ENCODE measurements around the gene SNRPB2.
A peak's percentile ranks its signal among the peaks of the same experiment; 100 is the strongest.

SNRPB2 gene

DNA sequence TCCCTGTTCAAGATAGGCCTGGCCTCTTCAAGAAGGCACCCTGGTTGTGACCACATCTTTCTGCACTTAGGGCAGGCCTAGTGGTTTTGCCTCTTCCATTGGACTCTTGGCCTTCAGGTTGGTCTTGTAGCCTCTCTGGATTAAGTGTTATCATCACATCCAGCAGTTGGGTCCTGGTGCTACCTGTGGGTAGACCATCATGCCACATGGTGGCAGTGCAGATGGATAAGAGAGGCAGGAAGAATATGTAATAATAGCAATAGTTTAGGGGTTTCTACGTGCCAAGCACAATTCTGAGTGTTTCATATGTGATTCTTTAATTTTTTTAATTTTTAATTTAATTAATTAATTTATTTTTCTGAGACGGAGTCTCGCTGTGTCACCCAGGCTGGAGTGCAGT is 28.5 kb upstream of the SNRPB2 start:
- Histone ChIP-seq H3K9me2 (replicated peaks; ENCODE audit: low read depth, low read length) (no peaks in the 10 kb centered on the region), H3K4me1 (ENCODE audit: insufficient read depth, low read length, poor library complexity, severe bottlenecking) (no peaks in the 10 kb centered on the region), H3K36me3 (ENCODE audit: insufficient read depth, low read length) (no peaks in the 10 kb centered on the region), H3K27me3 (ENCODE audit: insufficient read depth, low read length, poor library complexity, severe bottlenecking) (no peaks in the 10 kb centered on the region), H3K4me2 (ENCODE audit: low read depth, low read length, poor library complexity, severe bottlenecking) (no peak overlapping the region), H3K4me3 (ENCODE audit: low read length, poor library complexity, severe bottlenecking) (no peak overlapping the region), H3K79me2 (ENCODE audit: insufficient read depth, low read length) (no peaks in the 10 kb centered on the region), H2AFZ (ENCODE audit: low read length) (no peak overlapping the region), H4K20me1 (ENCODE audit: insufficient read depth, low read length, poor library complexity, severe bottlenecking) (no peaks in the 10 kb centered on the region), H3K9me3 (ENCODE audit: insufficient read depth, low read depth, low read length) (peaks cover 3% of the 10 kb centered on the region; the same call in 1 of the 2 replicates), H3F3A (ENCODE audit: low read depth) (no peaks in the 10 kb centered on the region), H3K9ac (ENCODE audit: low read depth, low read length, poor library complexity, severe bottlenecking) (no peak overlapping the region)
- TF ChIP-seq, protein P1, sequence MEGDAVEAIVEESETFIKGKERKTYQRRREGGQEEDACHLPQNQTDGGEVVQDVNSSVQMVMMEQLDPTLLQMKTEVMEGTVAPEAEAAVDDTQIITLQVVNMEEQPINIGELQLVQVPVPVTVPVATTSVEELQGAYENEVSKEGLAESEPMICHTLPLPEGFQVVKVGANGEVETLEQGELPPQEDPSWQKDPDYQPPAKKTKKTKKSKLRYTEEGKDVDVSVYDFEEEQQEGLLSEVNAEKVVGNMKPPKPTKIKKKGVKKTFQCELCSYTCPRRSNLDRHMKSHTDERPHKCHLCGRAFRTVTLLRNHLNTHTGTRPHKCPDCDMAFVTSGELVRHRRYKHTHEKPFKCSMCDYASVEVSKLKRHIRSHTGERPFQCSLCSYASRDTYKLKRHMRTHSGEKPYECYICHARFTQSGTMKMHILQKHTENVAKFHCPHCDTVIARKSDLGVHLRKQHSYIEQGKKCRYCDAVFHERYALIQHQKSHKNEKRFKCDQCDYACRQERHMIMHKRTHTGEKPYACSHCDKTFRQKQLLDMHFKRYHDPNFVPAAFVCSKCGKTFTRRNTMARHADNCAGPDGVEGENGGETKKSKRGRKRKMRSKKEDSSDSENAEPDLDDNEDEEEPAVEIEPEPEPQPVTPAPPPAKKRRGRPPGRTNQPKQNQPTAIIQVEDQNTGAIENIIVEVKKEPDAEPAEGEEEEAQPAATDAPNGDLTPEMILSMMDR (conservative IDR thresholded peaks at IDR 0.05; ENCODE audit: low read length): peak; percentile 68
- TF ChIP-seq EZH2phosphoT487 (IDR thresholded peaks at IDR 0.05; ENCODE audit: borderline replicate concordance): no peak

DNA sequence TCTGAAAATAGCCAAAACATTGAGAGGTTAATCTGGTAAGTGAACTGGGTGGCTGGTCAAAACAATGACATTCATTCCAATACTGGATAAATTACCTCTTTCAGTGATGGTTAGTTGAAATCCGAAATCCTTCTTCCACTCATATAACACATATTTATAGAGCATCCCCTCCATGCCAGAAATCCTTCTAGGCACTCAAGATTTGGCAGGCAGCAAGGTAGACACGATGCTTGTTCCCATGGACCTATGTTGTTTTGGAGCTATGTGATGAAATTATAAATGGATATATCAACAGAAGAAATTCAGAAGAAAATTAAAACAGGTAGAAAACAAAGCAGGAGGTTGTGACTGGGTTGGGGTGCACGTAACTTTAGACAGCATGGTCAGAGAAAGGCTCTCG is 26.3 kb upstream of the SNRPB2 start:
- Histone ChIP-seq H3K4me3 (ENCODE audit: low read length, poor library complexity, severe bottlenecking) (no peak overlapping the region), H3K36me3 (ENCODE audit: insufficient read depth, low read length) (no peaks in the 10 kb centered on the region), H2AFZ (ENCODE audit: low read length) (no peak overlapping the region), H4K20me1 (ENCODE audit: insufficient read depth, low read length, poor library complexity, severe bottlenecking) (no peaks in the 10 kb centered on the region), H3K9ac (ENCODE audit: low read depth, low read length, poor library complexity, severe bottlenecking) (no peak overlapping the region), H3K4me2 (ENCODE audit: low read depth, low read length, poor library complexity, severe bottlenecking) (no peak overlapping the region), H3K9me3 (ENCODE audit: insufficient read depth, low read depth, low read length) (peaks cover 5% of the 10 kb centered on the region; the same call in 1 of the 2 replicates), H3F3A (ENCODE audit: low read depth) (peaks cover 4% of the 10 kb centered on the region), H3K4me1 (ENCODE audit: insufficient read depth, low read length, poor library complexity, severe bottlenecking) (peaks cover 8% of the 10 kb centered on the region), H3K27me3 (ENCODE audit: insufficient read depth, low read length, poor library complexity, severe bottlenecking) (no peaks in the 10 kb centered on the region), H3K79me2 (ENCODE audit: insufficient read depth, low read length) (no peaks in the 10 kb centered on the region), H3K9me2 (replicated peaks; ENCODE audit: low read depth, low read length) (no peaks in the 10 kb centered on the region)
- TF ChIP-seq, protein P1 (conservative IDR thresholded peaks at IDR 0.05; ENCODE audit: low read length): no peak
- no peak for TF ChIP-seq EZH2phosphoT487 (IDR thresholded peaks at IDR 0.05; ENCODE audit: borderline replicate concordance)

DNA sequence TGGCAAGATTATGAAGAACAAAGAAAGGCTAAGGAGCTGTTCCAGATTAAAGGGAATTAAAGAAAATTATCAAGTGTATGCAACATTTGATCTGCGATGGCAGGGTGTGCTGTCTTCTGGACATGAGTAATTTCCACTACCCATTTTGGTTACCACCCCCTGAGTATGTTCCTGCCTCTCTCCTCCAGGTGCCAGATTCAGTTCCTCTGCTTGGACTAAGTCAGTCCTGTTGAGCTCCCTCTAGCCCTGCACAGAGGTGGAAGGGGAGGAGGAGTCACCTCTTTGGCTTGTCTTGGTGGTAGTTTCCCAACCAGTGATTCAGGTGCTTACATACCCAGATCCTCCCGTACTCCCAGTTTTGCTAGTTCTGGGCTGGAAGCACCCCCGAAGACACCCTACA is 22.2 kb upstream of the SNRPB2 start:
- Histone ChIP-seq H3K4me2 (ENCODE audit: low read depth, low read length, poor library complexity, severe bottlenecking) (no peak overlapping the region), H3K36me3 (ENCODE audit: insufficient read depth, low read length) (no peaks in the 10 kb centered on the region), H3K9ac (ENCODE audit: low read depth, low read length, poor library complexity, severe bottlenecking) (no peak overlapping the region), H3F3A (ENCODE audit: low read depth) (peaks cover 4% of the 10 kb centered on the region), H3K27me3 (ENCODE audit: insufficient read depth, low read length, poor library complexity, severe bottlenecking) (peaks cover 25% of the 10 kb centered on the region), H3K79me2 (ENCODE audit: insufficient read depth, low read length) (no peaks in the 10 kb centered on the region), H3K9me3 (ENCODE audit: insufficient read depth, low read depth, low read length) (peaks cover 5% of the 10 kb centered on the region; the same call in 1 of the 2 replicates), H3K9me2 (replicated peaks; ENCODE audit: low read depth, low read length) (no peaks in the 10 kb centered on the region), H4K20me1 (ENCODE audit: insufficient read depth, low read length, poor library complexity, severe bottlenecking) (no peaks in the 10 kb centered on the region), H2AFZ (ENCODE audit: low read length) (no peak overlapping the region), H3K4me1 (ENCODE audit: insufficient read depth, low read length, poor library complexity, severe bottlenecking) (peaks cover 21% of the 10 kb centered on the region), H3K4me3 (ENCODE audit: low read length, poor library complexity, severe bottlenecking) (no peak overlapping the region)
- TF ChIP-seq EZH2phosphoT487 (IDR thresholded peaks at IDR 0.05; ENCODE audit: borderline replicate concordance): no peak
- TF ChIP-seq, protein P1 (conservative IDR thresholded peaks at IDR 0.05; ENCODE audit: low read length): no peak
